ENCODE measurements around the gene C17orf114.

Gene C17orf114

DNA sequence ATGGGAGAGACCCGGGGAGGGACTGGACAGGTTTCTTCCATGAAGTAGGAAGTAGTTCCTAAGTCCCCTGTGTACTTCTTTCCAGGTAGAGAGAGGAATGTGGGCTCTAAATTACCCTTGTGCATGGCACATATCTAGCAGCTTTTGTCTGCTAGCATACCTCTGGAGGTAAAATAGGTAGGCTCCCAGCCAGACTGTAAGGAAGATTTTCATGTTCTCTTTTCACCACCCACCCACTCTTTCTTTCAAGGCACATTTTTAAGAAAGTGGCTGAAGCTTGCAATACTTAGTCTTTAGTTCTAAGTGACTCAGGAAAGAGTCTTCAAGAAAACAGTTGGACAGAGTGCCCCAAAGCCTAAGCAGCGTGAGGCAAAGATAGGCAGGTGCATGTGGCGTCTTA lies 40.2 kb upstream of the C17orf114 start:
- no peak for FAIRE-seq
- intact Hi-C loops (cut with DNase I) = no loop called here

DNA sequence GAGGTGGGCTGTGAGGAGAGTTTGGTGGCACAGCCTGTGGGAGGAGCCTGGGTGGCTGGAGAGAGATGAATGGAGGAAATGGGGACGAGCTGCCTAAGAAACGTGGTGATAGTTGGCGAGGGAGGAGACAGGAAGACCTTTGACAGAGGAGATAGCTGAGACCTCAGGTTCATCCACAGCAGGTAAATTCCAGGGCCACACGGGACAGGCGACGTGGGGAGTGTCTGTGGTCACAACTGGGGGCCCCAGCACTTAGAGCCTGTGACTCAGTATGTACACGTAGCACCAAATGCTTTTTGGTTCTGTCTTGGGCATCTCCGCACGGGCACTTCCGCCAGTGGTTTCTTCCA lies 38.7 kb upstream of the C17orf114 start:
- FAIRE-seq (no peak), DNase-seq (peak in 1 of 5 donors; percentile 43)
- Histone ChIP-seq H3K9me3 (ENCODE audit: control insufficient read depth in 2 of 3, insufficient read depth in 1 of 3, low read length in 3 of 3) (no peaks in the 10 kb centered on the region), H3K4me3 (ENCODE audit: low read length in 3 of 3) (no peak overlapping the region), H3K36me3 (ENCODE audit: control insufficient read depth in 2 of 3, insufficient read depth in 3 of 3, low read length in 3 of 3) (no peaks in the 10 kb centered on the region), H3K4me1 (ENCODE audit: control insufficient read depth in 2 of 3, insufficient read depth in 2 of 3, low read depth in 1 of 3, low read length in 3 of 3) (peaks cover 0 to 18% (median 9%) of the 10 kb centered on the region in 3 donors), H3K27me3 (ENCODE audit: control insufficient read depth, insufficient read depth, low read length) (no peaks in the 10 kb centered on the region), H3K27ac (ENCODE audit: low read depth in 2 of 2, low read length in 2 of 2) (no peak overlapping the region), H3K9ac (ENCODE audit: low read length in 3 of 3) (no peak overlapping the region)
- intact Hi-C loops (cut with DNase I) = no loop called here
- TF ChIP-seq, protein P1, sequence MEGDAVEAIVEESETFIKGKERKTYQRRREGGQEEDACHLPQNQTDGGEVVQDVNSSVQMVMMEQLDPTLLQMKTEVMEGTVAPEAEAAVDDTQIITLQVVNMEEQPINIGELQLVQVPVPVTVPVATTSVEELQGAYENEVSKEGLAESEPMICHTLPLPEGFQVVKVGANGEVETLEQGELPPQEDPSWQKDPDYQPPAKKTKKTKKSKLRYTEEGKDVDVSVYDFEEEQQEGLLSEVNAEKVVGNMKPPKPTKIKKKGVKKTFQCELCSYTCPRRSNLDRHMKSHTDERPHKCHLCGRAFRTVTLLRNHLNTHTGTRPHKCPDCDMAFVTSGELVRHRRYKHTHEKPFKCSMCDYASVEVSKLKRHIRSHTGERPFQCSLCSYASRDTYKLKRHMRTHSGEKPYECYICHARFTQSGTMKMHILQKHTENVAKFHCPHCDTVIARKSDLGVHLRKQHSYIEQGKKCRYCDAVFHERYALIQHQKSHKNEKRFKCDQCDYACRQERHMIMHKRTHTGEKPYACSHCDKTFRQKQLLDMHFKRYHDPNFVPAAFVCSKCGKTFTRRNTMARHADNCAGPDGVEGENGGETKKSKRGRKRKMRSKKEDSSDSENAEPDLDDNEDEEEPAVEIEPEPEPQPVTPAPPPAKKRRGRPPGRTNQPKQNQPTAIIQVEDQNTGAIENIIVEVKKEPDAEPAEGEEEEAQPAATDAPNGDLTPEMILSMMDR (IDR thresholded peaks at IDR 0.05; ENCODE audit: borderline replicate concordance, extremely low read depth, insufficient read depth) = no peak

More for the DNA sequence above, 40.2 kb upstream of the C17orf114 start:
- Histone ChIP-seq H3K9ac (ENCODE audit: low read length in 3 of 3) (no peak overlapping the region), H3K27me3 (ENCODE audit: control insufficient read depth, insufficient read depth, low read length) (no peaks in the 10 kb centered on the region), H3K4me3 (ENCODE audit: low read length in 3 of 3) (no peak overlapping the region), H3K27ac (ENCODE audit: low read depth in 2 of 2, low read length in 2 of 2) (no peak overlapping the region), H3K9me3 (ENCODE audit: control insufficient read depth in 2 of 3, insufficient read depth in 1 of 3, low read length in 3 of 3) (no peaks in the 10 kb centered on the region), H3K36me3 (ENCODE audit: control insufficient read depth in 2 of 3, insufficient read depth in 3 of 3, low read length in 3 of 3) (peaks cover 0 to 2% (median 0%) of the 10 kb centered on the region in 3 donors), H3K4me1 (ENCODE audit: control insufficient read depth in 2 of 3, insufficient read depth in 2 of 3, low read depth in 1 of 3, low read length in 3 of 3) (peaks cover 0 to 22% (median 21%) of the 10 kb centered on the region in 3 donors)
- TF ChIP-seq, protein P1 (IDR thresholded peaks at IDR 0.05; ENCODE audit: borderline replicate concordance, extremely low read depth, insufficient read depth) = no peak
- DNase-seq = no peak

- Histone ChIP-seq H3K36me3 (ENCODE audit: control insufficient read depth in 2 of 3, insufficient read depth in 3 of 3, low read length in 3 of 3) (no peaks in the 10 kb centered on the region), H3K9ac (ENCODE audit: low read length in 3 of 3) (no peak overlapping the region), H3K4me1 (ENCODE audit: control insufficient read depth in 2 of 3, insufficient read depth in 2 of 3, low read depth in 1 of 3, low read length in 3 of 3) (peaks cover 0 to 21% (median 7%) of the 10 kb centered on the region in 3 donors), H3K27me3 (ENCODE audit: control insufficient read depth, insufficient read depth, low read length) (no peaks in the 10 kb centered on the region), H3K4me3 (ENCODE audit: low read length in 3 of 3) (no peak overlapping the region), H3K27ac (ENCODE audit: low read depth in 2 of 2, low read length in 2 of 2) (no peak overlapping the region), H3K9me3 (ENCODE audit: control insufficient read depth in 2 of 3, insufficient read depth in 1 of 3, low read length in 3 of 3) (no peaks in the 10 kb centered on the region)
- TF ChIP-seq, protein P1 (IDR thresholded peaks at IDR 0.05; ENCODE audit: borderline replicate concordance, extremely low read depth, insufficient read depth) = no peak
- DNase-seq = no peak
- no peak for FAIRE-seq
- intact Hi-C loops (cut with DNase I) = no loop called here
Measured at GRCh38 chr17:4839965-4840892, 38.1 kb upstream of the C17orf114 start.
